ENCODE measurements around the gene AGPS. TPM values are rescaled to one million over a fixed set of nuclear protein-coding genes. Genes with fewer than 3 reads are reported as not detected.
"Not testable (repeated sequence)": the region's sequence is repeated elsewhere in the genome, so short reads cannot be mapped to it uniquely, and the experiment has no call there.

AGPS gene
- total RNA-seq, 1 donor from 2014 or later, result 64.6 TPM

GRCh38 chr2:177385151-177385550 lies 7.4 kb upstream of the AGPS start:
- DNase-seq, result no peak

DNA sequence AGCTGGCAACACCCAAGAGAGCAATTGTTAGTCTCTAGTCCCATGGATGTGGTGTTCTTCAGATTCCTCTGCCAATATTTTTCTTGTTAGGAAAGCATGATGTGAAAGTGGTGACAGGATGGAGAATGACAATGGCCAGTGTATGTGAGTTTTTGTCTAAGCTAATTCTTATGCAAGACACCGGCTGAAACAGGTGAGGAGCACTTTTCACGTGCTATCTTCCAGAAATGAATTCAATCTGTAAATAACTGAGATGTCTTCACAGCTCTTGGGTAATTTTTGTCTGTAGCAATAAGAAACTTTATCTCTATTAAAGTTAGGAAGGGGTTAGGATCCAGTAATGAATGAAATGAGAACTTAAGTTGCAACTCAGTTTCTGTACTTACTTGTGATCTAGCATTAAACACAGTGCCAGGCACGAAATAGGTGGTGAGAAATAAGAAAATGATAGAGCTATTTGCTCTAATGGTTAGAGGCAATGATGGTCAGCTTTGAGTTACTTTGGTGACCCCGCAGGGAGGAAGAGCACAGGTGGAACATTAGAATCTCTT lies 676 bp upstream of the AGPS start:
- no peak for DNase-seq

DNA sequence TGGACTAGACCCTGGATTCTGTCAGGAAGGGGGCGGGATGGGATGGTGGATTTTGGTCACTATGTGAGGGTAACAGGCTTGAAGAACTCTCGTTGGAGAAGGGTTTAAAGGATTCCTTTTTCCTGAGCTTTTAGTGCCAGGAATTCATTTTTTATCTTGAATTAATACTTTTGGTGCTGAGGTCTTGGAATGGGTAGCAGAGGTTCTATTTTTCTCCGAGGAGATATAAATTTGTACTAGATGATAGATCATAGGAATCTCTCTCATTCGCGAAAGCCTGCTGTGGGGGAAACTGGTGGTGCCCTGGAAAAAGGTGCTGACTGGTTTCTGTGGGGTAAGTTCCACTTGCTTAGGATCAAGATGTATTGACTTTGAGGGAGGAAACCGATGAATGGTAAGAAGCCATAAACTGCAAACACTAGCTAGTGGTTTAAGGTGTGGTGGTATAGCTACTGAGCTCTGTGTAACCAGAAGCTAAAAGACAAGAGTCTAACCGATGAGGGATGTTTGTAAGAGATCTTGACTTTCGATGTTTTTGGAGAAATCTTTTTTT lies 706 bp downstream of the AGPS start:
- peak; percentile 37 for DNase-seq

GRCh38 chr2:177393824-177394593 lies 1.4 kb downstream of the AGPS start:
- no peak for DNase-seq

- no peak for DNase-seq
Measured at GRCh38 chr2:177394594-177394973, 2.0 kb downstream of the AGPS start.

- DNase-seq, result no peak
Measured at GRCh38 chr2:177395351-177396065, 2.9 kb downstream of the AGPS start.

- DNase-seq, result no peak
Measured at GRCh38 chr2:177396703-177397460, 4.3 kb downstream of the AGPS start.

DNA sequence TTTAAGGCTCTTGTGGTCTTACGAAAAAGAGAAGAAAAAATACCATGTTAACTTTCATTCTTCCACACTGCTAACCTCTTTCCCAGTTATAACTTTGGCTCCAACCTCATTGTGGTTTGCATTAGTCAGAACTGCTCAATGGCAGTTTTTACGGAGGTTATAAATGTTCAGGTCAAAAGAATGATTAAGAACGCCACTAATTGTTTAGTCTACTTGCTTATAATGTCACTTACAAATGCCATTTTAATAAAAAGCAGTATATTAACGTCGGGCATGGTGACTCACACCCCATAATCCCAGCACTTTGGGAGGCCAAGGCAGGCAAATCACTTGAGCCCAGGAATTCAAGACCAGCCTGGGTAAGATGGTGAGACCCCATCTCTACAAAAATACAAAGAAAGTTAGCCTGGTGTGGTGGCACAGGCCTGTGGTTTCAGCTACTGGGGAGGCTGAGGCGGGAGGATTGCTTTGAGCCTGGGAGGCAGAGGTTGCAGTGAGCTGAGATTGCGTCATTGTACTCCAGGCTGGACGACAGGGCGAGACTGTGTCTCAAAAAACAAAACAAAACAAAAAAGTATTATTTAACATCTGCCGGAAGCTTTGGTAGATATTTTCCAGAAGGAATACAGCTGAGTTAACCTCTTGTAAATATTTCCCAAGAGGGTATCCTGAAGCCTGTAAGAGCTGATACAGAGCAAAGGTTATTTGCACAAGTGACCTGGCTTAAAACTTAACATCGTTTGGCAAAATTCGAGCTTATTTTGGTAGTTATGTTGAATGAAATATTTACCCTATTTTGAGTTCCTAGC lies 5.1 kb downstream of the AGPS start:
- DNase-seq, result no peak

DNA sequence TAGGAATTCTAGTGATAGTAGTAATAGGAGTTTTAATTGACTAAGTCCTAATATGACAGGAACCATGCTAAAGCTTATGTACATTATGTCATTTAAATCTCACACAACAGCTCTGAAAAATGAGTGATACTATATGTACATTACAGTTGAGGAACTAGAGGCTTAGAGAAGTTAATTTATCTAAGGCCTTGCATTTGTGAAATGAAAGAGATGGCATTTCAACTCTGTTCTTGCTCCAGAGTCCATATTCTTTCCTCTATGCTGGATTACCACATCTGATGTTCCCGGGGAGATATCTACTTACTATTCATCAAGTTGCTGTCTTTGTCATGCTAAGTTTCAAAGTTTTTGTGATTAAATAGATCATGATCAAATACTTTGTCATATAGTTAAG lies 5.7 kb downstream of the AGPS start:
- DNase-seq, result no peak

DNA sequence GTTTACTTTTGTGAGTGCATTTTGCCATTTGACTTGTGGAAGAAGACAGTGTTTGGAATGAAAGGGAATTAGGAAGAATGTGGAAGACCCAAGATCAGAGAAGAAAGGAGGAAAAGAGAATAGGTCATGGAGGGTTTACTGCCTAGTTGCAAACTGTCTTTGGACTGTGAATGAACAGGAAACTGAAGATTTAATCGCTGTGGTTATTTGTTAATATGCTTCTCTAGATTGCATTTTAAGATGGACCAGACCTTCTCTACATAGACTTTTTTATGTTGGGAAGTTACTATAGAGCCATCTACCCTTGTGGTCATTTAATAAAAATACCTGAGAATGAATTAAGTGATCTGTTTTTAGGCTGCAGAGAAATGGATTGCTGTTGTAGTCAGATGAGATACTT lies 6.2 kb downstream of the AGPS start:
- DNase-seq, result no peak

DNA sequence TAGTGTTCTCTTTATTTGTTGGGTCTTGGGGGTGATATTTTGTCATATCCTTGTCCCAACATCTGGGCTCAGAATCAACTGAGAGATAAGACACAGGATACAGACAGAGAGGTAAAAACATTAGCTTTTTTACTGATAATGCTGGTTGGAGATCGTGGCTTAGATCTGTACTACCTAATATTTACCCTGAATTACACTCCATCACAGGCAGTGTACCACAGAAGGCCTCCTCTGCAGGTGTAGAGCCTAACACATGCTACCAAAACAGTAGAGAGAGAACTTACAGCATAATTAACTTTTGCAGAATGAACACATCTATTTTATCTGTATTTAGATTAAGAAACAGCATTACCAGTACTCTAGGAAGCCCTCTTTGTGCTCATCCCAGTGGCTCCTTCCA lies 6.8 kb downstream of the AGPS start:
- DNase-seq, result no peak

GRCh38 chr2:177400337-177400923 lies 7.9 kb downstream of the AGPS start:
- DNase-seq, result no peak

DNA sequence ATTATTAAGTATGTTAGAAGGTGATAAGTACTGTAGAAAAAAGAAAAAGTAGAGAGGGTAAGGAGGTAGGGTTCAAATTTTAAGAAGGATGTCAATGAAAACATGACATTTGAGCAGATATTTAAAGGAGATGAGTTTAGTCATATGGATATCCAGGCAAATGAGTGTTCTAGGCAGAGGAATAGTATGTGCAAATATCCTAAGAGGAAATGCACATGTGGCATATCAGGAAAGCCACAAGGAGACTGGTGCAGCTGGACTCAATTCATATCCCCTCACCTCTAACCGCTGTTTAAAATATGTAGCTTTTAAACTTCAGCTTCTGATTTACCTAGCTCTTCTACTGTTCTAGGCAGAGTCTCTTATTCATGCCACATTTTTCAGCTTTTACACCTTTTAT lies 9.5 kb downstream of the AGPS start:
- no peak for DNase-seq

DNA sequence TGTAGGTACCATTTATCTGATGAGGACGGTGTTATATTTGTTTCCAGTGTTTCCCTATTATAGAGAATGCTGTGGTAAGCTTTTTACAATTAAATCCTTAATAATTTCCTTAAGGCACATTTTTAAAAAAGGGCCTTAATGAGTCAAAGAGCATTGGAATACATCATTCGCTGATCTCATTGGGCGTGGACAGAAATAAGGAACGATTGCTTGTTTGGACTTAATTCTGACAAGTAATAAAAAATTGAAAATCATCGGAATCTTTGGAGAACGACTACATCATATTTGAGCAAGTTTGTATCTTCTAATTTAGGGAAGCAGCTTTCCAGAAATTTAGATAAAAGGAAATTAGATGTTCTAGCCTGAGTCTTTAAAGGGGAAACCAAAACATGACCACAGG lies 11.3 kb downstream of the AGPS start:
- no peak for DNase-seq

DNA sequence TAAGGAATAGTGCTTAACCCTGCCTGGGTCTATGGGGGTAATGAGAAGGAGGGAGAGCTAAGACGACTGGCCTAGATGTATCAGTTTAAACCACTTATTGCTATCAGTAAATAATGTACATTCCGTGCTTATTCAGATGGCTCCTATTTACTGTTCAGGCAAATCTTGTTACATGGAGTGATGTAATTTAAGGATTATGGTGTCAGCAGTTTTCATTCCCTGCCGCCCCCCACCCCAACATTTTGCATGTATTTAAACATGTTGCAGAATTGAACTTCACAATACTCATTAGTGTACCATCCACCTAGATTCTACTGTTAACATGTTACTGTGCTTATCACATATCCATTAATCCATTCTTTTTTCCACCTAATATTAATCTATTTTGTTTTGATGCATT lies 11.7 kb downstream of the AGPS start:
- no peak for DNase-seq

DNA sequence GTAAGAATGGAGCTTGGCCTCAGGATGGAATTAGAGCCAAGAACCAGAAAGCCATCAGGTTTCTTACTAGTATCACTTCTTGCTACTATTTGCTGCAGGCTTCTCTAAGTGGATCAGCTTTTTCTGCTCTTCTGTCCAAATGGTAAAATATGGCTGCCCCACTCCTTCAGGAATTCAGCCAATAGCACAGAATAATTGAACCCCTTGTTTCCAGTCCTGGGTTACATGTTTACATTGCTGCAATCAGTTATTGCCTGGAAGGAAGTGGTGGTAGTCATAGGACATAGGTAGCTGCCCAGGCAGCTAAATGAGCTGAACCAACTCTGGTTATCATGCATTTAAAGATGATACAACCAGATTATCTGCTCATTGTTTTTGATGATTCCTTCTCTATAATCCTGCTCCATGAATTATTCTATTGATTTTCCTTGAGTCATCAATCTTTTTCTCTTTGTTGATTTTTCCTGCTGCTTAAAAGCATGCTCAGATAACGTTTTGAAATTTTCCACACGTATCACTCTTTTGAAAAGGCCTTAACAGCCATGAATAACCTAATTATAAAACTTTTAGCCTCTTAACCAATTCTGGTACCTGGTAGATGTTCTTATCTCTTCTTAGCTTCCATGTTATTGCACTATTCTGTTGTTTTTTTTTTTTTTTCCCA lies 12.6 kb downstream of the AGPS start:
- no peak for DNase-seq

- DNase-seq, result no peak
Measured at GRCh38 chr2:177406182-177406581, 13.6 kb downstream of the AGPS start.

DNA sequence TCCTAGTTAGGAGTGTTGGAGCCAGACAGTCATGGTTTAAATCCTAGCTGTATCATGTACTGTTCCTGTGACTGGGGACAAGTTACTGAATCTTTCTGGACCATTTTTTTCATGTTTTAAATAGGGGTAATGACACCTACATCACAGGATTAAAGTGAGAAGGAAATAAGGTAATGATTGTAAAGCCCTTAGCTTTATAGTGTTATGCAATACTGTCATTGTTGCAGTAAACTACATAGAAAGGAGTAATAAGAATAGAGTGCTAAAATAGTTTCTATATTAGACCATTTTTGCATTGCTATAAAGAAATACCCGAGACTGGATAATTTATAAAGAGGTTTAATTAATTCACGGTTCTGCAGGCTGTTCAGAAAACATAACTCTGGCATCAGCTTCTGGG lies 14.5 kb downstream of the AGPS start:
- DNase-seq, result no peak

- not testable (repeated sequence) for DNase-seq
Measured at GRCh38 chr2:177410629-177411028, 18.1 kb downstream of the AGPS start.

DNA sequence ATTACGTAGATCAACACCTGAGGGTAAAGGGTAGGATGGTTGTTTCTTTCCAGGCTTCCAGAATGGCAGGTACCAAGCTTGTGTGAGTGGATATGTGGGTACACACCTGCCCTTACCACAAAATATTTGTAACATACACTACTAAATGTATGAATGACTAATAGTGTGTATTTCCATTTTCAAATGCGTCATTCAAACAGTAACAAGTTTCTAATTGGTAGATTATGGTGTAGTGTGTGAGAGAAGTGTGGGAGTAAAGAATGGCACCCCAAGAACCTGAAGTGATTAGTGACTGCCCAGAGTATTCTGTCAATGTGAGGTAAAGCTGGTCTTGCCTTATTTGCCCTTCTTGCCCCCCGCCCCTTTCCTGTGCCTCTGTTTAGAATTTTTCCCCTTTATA lies 21.1 kb downstream of the AGPS start:
- DNase-seq, result no peak

- DNase-seq, result no peak
Measured at GRCh38 chr2:177419274-177419673, 26.7 kb downstream of the AGPS start.
